Prostate gland (tissue), 2 donors: ENCODE measurements around the gene OR4D2.

ENCODE experiments used
- POLR2A ChIP-seq: fragments of 450-650 bp; IDR thresholded peaks from one replicate; pipeline ENCODE4 v1.6.1; 2016; ENCODE audit warnings: antibody characterized with exemption, mild to moderate bottlenecking
- TF ChIP-seq, protein P1 (sequence below), 4 experiments: fragments of 200-600 bp in 2 of 4; fragments of 450-650 bp in 2 of 4; sonication (generic) in 2 of 4; IDR thresholded peaks; 1 replicate in 3 of 4; 2 replicates in 1 of 4; pipeline ENCODE4 v1.5.1; 2016 to 2019; ENCODE audit warnings: antibody characterized with exemption in 4 of 4, mild to moderate bottlenecking in 2 of 4, moderate library complexity in 2 of 4

DNA sequence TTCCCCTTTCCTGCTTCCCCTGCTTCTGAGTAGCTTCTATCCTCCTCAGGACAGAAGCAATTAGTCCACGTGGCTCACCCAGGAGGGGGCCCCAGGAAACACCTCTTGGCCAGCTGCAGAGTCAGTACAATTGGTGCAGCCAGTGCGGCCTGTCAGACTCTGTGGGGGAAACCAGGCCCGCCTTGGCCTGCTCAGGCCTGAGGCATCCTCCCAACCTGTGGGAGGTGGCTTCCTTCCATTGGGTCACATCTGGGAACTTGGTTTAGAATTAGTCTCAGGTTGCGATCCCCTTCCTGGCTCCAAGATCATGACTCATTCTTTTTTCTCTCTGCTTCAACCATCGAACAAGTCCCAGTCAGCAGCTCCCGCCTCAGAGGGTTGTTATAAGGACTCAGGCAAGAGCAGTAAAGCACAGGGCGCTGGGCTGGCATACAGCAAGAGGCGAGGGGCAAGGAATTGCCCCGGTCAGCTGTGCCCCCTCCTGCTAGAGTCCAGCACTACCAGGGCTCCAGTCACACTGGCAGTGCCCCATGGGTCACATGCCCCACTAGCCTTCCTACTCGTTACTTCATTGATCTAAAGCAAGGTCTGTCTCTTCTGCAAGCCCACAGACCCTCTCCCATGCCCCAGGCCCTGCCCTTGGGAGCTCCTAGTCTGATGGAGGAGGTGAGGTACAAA, 17.7 kb downstream of the OR4D2 start:
- TF ChIP-seq, protein P1, sequence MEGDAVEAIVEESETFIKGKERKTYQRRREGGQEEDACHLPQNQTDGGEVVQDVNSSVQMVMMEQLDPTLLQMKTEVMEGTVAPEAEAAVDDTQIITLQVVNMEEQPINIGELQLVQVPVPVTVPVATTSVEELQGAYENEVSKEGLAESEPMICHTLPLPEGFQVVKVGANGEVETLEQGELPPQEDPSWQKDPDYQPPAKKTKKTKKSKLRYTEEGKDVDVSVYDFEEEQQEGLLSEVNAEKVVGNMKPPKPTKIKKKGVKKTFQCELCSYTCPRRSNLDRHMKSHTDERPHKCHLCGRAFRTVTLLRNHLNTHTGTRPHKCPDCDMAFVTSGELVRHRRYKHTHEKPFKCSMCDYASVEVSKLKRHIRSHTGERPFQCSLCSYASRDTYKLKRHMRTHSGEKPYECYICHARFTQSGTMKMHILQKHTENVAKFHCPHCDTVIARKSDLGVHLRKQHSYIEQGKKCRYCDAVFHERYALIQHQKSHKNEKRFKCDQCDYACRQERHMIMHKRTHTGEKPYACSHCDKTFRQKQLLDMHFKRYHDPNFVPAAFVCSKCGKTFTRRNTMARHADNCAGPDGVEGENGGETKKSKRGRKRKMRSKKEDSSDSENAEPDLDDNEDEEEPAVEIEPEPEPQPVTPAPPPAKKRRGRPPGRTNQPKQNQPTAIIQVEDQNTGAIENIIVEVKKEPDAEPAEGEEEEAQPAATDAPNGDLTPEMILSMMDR (IDR thresholded peaks at IDR 0.05): no peak
- no peak for TF ChIP-seq POLR2A
